Activated gamma-delta T cell (primary cell): ENCODE results near the gene CMPK1.

ENCODE experiments used
- DNase-seq: peaks from one replicate; lab custom pipeline; 2025; lab: John Stamatoyannopoulos, UW

CMPK1 gene

DNA sequence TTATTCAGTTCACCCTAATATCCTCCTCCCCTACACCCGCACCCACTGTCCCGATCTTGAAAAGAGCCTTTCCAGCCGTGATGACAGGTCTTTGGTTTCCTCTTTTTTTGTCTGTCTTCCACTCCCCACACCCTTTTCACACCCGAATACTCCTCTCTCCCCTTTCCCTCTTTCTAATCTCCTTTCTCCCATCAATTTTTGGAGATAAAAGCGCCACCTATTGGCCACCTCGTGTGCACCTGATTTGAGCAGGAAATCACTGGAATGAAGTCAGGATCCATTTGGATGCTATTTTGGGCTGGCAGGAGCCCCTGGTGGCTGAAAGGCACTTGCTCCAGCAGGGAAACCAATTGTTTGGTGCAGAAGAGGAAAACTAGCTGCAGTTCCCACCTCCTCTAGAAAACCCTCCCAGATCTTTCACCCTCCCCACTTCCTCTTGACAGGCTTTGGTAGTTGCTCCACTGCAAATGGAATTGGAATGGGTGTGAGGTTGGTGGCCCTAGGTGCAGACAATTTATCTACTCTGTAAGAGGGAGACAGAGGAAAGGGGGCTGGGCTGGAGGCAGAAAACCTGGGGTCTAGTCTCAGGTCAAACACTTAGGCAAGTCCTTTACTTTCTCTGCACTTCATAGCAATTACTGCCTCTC lies 90.9 kb downstream of the CMPK1 start:
- DNase-seq: no peak
